ENCODE measurements around the gene CRIP1. TPM values are rescaled to one million over a fixed set of nuclear protein-coding genes. Genes with fewer than 3 reads are reported as not detected.

Gene CRIP1
- total RNA-seq, 4 donors from 2014 or later: 34.0 to 110 (median 54.6) TPM

GRCh38 chr14:105450864-105451720 lies 35.6 kb upstream of the CRIP1 start:
- intact Hi-C loops (cut with DNase I): loop anchor here (5.0 kb wide), 1 partner anchor 79 kb away; no protein-coding TSS in a partner anchor
- H3K27ac ChIP-seq (replicated peaks in 1 of 4): no peak overlapping the region
- DNase-seq (ENCODE audit: extremely low spot score): no peak
- H3K4me1 ChIP-seq: peaks cover 17 to 24% (median 21%) of the 10 kb centered on the region in 4 donors
- peaks cover 30 to 73% (median 60%) of the 10 kb centered on the region in 4 donors for H3K36me3 ChIP-seq
- no peak overlapping the region for H3K4me3 ChIP-seq
- no peak for TF ChIP-seq POLR2A (IDR thresholded peaks at IDR 0.05; ENCODE audit: low read depth)
- TF ChIP-seq EP300 (IDR thresholded peaks at IDR 0.05): no peak
- TF ChIP-seq, protein P1, sequence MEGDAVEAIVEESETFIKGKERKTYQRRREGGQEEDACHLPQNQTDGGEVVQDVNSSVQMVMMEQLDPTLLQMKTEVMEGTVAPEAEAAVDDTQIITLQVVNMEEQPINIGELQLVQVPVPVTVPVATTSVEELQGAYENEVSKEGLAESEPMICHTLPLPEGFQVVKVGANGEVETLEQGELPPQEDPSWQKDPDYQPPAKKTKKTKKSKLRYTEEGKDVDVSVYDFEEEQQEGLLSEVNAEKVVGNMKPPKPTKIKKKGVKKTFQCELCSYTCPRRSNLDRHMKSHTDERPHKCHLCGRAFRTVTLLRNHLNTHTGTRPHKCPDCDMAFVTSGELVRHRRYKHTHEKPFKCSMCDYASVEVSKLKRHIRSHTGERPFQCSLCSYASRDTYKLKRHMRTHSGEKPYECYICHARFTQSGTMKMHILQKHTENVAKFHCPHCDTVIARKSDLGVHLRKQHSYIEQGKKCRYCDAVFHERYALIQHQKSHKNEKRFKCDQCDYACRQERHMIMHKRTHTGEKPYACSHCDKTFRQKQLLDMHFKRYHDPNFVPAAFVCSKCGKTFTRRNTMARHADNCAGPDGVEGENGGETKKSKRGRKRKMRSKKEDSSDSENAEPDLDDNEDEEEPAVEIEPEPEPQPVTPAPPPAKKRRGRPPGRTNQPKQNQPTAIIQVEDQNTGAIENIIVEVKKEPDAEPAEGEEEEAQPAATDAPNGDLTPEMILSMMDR (IDR thresholded peaks at IDR 0.05): no peak
- no peak for TF ChIP-seq POLR2AphosphoS5 (IDR thresholded peaks at IDR 0.05)
- H3K9me3 ChIP-seq: no peaks in the 10 kb centered on the region
- 90% methylated on average over 29 of the region's 29 CpGs for WGBS
- H3K27me3 ChIP-seq: no peaks in the 10 kb centered on the region

- H3K9me3 ChIP-seq: no peaks in the 10 kb centered on the region
- TF ChIP-seq POLR2AphosphoS5 (IDR thresholded peaks at IDR 0.05) (no peak), EP300 (IDR thresholded peaks at IDR 0.05) (no peak), POLR2A (IDR thresholded peaks at IDR 0.05; ENCODE audit: low read depth) (no peak)
- TF ChIP-seq, protein P1 (IDR thresholded peaks at IDR 0.05): no peak
- peaks cover 47 to 85% (median 74%) of the 10 kb centered on the region in 4 donors for H3K36me3 ChIP-seq
- H3K4me3 ChIP-seq: no peak overlapping the region
- DNase-seq (ENCODE audit: extremely low spot score): no peak
- H3K27ac ChIP-seq (replicated peaks in 1 of 4): no peak overlapping the region
- 92% methylated on average over 13 of the region's 14 CpGs for WGBS
- intact Hi-C loops (cut with DNase I): loop anchor here (5.0 kb wide), 1 partner anchor 81 kb away; no protein-coding TSS in a partner anchor
- peaks cover 14 to 20% (median 18%) of the 10 kb centered on the region in 4 donors for H3K4me1 ChIP-seq
- H3K27me3 ChIP-seq: no peaks in the 10 kb centered on the region
Measured at GRCh38 chr14:105452963-105453362, 33.7 kb upstream of the CRIP1 start.

DNA sequence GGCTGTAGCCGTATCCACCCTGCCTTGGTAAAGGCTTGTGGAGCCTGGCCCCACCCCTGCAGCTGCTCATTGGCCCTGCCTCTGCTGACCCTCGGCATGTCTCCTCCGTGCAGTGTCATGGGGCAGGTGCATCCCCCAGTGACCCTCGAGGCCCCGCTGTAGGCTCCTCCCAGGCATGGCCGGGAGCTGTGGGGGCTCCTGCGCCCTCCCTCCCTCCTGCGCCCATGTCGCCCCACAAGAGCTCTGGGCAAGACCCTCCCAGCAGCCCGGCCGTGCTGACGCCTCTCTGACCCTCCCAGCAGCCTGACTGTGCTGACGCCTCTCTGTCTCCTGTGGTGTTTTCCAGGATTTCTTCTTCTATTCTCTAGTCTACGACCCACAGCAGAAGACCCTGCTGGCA lies 32.8 kb upstream of the CRIP1 start:
- TF ChIP-seq POLR2A (IDR thresholded peaks at IDR 0.05; ENCODE audit: low read depth): no peak
- no peak for TF ChIP-seq POLR2AphosphoS5 (IDR thresholded peaks at IDR 0.05)
- no peak for TF ChIP-seq EP300 (IDR thresholded peaks at IDR 0.05)
- TF ChIP-seq, protein P1 (IDR thresholded peaks at IDR 0.05): no peak
- 80% methylated on average over 12 of the region's 14 CpGs for WGBS
- DNase-seq (ENCODE audit: extremely low spot score): no peak
- no peaks in the 10 kb centered on the region for H3K27me3 ChIP-seq
- no peak overlapping the region for H3K4me3 ChIP-seq
- no peak overlapping the region for H3K27ac ChIP-seq (replicated peaks in 1 of 4)
- H3K4me1 ChIP-seq: peaks cover 5 to 12% (median 9%) of the 10 kb centered on the region in 4 donors
- H3K9me3 ChIP-seq: no peaks in the 10 kb centered on the region
- intact Hi-C loops (cut with DNase I): loop anchor here (5.0 kb wide), 1 partner anchor 82 kb away; no protein-coding TSS in a partner anchor
- H3K36me3 ChIP-seq: peaks cover 49 to 94% (median 82%) of the 10 kb centered on the region in 4 donors

DNA sequence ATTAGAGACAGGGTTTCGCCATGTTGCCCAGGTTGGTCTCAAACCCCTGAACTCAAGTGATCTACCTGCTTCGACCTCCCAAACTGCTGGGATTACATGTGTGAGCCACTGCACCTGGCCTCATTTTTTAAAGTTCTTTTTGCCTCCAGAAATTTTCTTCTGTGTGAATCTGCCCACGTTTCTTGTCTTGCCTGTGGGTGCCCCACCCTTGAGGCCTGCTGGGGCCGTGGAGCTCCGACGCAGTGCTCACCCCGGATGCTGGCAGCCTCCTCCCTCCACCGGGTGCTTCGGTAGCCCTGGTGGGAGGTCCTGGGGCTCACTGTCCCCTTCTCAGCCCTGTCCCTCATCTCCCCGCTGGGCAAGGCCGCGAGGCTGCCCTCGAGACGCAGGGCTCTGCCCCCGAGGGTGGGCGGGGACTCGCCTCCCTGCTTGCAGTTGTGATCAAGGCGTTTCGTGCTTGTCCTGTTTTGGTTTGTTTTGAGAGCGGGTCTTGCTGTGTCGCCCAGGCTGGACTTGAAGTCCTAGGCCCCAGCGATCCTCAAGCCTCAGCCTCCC lies 31.5 kb upstream of the CRIP1 start:
- Histone ChIP-seq H3K36me3 (peaks cover 48 to 87% (median 80%) of the 10 kb centered on the region in 4 donors), H3K4me3 (no peak overlapping the region), H3K27me3 (no peaks in the 10 kb centered on the region), H3K9me3 (no peaks in the 10 kb centered on the region), H3K27ac (replicated peaks in 1 of 4) (no peak overlapping the region), H3K4me1 (no peaks in the 10 kb centered on the region)
- DNase-seq (ENCODE audit: extremely low spot score): no peak
- WGBS: 92% methylated on average over 21 of the region's 22 CpGs
- no peak for TF ChIP-seq EP300 (IDR thresholded peaks at IDR 0.05)
- TF ChIP-seq, protein P1 (IDR thresholded peaks at IDR 0.05): no peak
- TF ChIP-seq POLR2AphosphoS5 (IDR thresholded peaks at IDR 0.05): no peak
- no peak for TF ChIP-seq POLR2A (IDR thresholded peaks at IDR 0.05; ENCODE audit: low read depth)
- intact Hi-C loops (cut with DNase I): no loop called here
